ENCODE results near the gene ZNF770.

GRCh38 chr15:35020974-35021373, 32.9 kb upstream of the ZNF770 start:
- no peak for TF ChIP-seq CTCF (IDR thresholded peaks at IDR 0.05)
- no peak for TF ChIP-seq POLR2A (IDR thresholded peaks at IDR 0.05)
